Pancreas (tissue), 10 donors: ENCODE data around the gene KRTAP20-4. TPM values are rescaled to one million over a fixed set of nuclear protein-coding genes. Genes with fewer than 3 reads are reported as not detected.

Experiments
- ATAC-seq, 4 donors: fragments of 200-7000 bp; cut with Tn5 transposase; one replicate each; pipeline versions ENCODE4 v1.8.0 to v1.9.1; 2020; ENCODE audit warnings: mild to moderate bottlenecking in 4 of 4, moderate library complexity in 4 of 4
- DNase-seq, 6 donors: peaks; one replicate each; pipeline ENCODE4 v3.0.0-alpha.2; 2020
- FAIRE-seq: peaks from 2 replicates; lab custom pipeline; 2012; peaks lifted over from hg19 to GRCh38; lab: Jason Lieb, UNC
- H3K27ac ChIP-seq, 4 donors: fragments of 200-600 bp; sonication (generic); 1 replicate in 3 of 4; 2 replicates in 1 of 4; pipeline versions ENCODE4 v1.5.0 to v1.8.0; 2020
- H3K27me3 ChIP-seq, 4 donors: fragments of 200-600 bp; one replicate each; pipeline ENCODE4 v1.8.0; 2021
- H3K36me3 ChIP-seq, 3 donors: fragments of 200-600 bp; sonication (generic) in 1 of 3; one replicate each; pipeline versions ENCODE4 v1.5.0 to v1.8.0; 2020 to 2021
- H3K4me1 ChIP-seq, 3 donors: fragments of 200-600 bp; one replicate each; pipeline ENCODE4 v1.8.0; 2021
- H3K4me3 ChIP-seq, 4 donors: fragments of 200-600 bp; sonication (generic) in 2 of 4; one replicate each; pipeline versions ENCODE4 v1.5.0 to v1.8.0; 2020 to 2021
- H3K9me3 ChIP-seq, 4 donors: fragments of 200-600 bp; one replicate each; pipeline ENCODE4 v1.8.0; 2021
- WGBS, 2 donors: extraction: QIAGEN DNeasy Blood & Tissue Kit; methylation state at CpG; one replicate each; pipeline ENCODE4 v1.1.7; 2013; 5-methylcytosine and 5-hydroxymethylcytosine counted together
- intact Hi-C, 3 donors: fragments of 100-400 bp; cut with DNase I; formaldehyde crosslinking; loops; one replicate each; pipeline versions ENCODE4 v1.11.1 to v1.14.2; 2022
- polyA plus RNA-seq, 2 donors: library from polyadenylated mRNA; stranded (reverse); fragments of 200-250 nt; gene quantifications; one replicate each; pipeline ENCODE4 v1.2.3, GENCODE V29; 2013
- total RNA-seq, 6 donors: library from RNA; stranded (reverse); fragmentation: NEBNext Ultra II Directional in 4 of 6; extraction: Animal tissue kit (Norgen Biotek cat#: 25700) in 4 of 6; gene quantifications; one replicate each; pipeline versions ENCODE4 v1.2.1 to v1.2.4, GENCODE V29; 2021 to 2023
- TF ChIP-seq, protein P1 (sequence below), 4 donors: fragments of 200-600 bp; sonication (generic) in 3 of 4; IDR thresholded peaks; one replicate each; pipeline versions ENCODE4 v1.5.0 to v1.8.0; 2021; ENCODE audit warnings: antibody characterized with exemption in 4 of 4
- donor health status: healthy with polysubstance abuse.
- donor health status: DM: no; HTN: no; CAD: no; lungs with moderate emphysema.
- donor health status: DM: no; HTN: no; CAD: no.
- donor health status: control.
- donor health status: control.
- donor health status: Bipolar disorder and iron deficiency.
- donor health status: DM: yes; HTN: yes; CAD: no.
- donor health status: DM: no; HTN: no; CAD: no.
- donor health status: DM: no; HTN: no; CAD: no.
- donor health status: DM: yes; HTN: yes; CAD: no.

The KRTAP20-4 gene
- total RNA-seq (not detected), polyA plus RNA-seq (not detected)

- Histone ChIP-seq H3K36me3 (no peaks in the 10 kb centered on the region), H3K9me3 (no peaks in the 10 kb centered on the region), H3K27ac (no peak within 1 kb of the TSS), H3K27me3 (no peaks in the 10 kb centered on the region), H3K4me3 (no peak within 1 kb of the TSS), H3K4me1 (no peaks in the 10 kb centered on the region)
- TF ChIP-seq, protein P1, sequence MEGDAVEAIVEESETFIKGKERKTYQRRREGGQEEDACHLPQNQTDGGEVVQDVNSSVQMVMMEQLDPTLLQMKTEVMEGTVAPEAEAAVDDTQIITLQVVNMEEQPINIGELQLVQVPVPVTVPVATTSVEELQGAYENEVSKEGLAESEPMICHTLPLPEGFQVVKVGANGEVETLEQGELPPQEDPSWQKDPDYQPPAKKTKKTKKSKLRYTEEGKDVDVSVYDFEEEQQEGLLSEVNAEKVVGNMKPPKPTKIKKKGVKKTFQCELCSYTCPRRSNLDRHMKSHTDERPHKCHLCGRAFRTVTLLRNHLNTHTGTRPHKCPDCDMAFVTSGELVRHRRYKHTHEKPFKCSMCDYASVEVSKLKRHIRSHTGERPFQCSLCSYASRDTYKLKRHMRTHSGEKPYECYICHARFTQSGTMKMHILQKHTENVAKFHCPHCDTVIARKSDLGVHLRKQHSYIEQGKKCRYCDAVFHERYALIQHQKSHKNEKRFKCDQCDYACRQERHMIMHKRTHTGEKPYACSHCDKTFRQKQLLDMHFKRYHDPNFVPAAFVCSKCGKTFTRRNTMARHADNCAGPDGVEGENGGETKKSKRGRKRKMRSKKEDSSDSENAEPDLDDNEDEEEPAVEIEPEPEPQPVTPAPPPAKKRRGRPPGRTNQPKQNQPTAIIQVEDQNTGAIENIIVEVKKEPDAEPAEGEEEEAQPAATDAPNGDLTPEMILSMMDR (IDR thresholded peaks at IDR 0.05), result no peak
- FAIRE-seq (no peak), DNase-seq (no peak), ATAC-seq (no peak)
- 66 to 82% methylated on average over 3 of the region's 3 CpGs for WGBS, 2 donors
- intact Hi-C loops, result no loop called here
Observed at GRCh38 chr21:30620522-30620921, at the start of gene KRTAP20-4. TSS of gene KRTAP20-4 (plus strand) at chr21:30620627.

DNA sequence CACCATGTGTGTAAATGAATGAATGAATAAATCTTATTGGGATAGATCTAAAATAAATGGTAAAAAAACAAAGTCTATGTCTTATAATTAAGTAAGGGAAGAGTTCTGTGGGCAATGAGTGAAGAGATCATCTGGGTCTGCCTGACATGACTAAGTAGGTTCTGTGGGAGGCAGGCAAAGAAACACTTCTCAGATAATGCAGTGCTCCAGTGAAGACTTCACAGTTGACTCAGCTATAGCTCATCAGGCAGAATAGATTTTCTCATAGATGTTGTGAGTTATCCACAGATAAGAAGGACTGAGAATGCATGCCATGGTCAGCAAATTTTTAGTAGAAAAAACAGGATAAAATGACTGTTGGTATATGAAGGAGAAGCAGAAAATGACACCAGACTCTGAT is 42.7 kb upstream of the KRTAP20-4 start:
- no peak for FAIRE-seq
- Histone ChIP-seq H3K4me1 (no peaks in the 10 kb centered on the region), H3K27ac (no peak overlapping the region), H3K36me3 (no peaks in the 10 kb centered on the region), H3K9me3 (no peaks in the 10 kb centered on the region), H3K4me3 (no peak overlapping the region), H3K27me3 (no peaks in the 10 kb centered on the region)
- no peak for DNase-seq
- TF ChIP-seq, protein P1 (IDR thresholded peaks at IDR 0.05), result no peak
- no peak for ATAC-seq
- intact Hi-C loops, result no loop called here

GRCh38 chr21:30579346-30579745 is 41.1 kb upstream of the KRTAP20-4 start:
- no peaks in the 10 kb centered on the region for H3K27me3 ChIP-seq
- no peaks in the 10 kb centered on the region for H3K4me1 ChIP-seq
- TF ChIP-seq, protein P1 (IDR thresholded peaks at IDR 0.05), result no peak
- H3K27ac ChIP-seq, result no peak overlapping the region
- no peaks in the 10 kb centered on the region for H3K9me3 ChIP-seq
- H3K4me3 ChIP-seq, result no peak overlapping the region
- WGBS, 2 donors, result 55% methylated on average over 1 of the region's 1 CpG
- DNase-seq (no peak), ATAC-seq (no peak), FAIRE-seq (no peak)
- intact Hi-C loops, result no loop called here
- H3K36me3 ChIP-seq, result no peaks in the 10 kb centered on the region

- no peaks in the 10 kb centered on the region for H3K4me1 ChIP-seq
- no peaks in the 10 kb centered on the region for H3K27me3 ChIP-seq
- TF ChIP-seq, protein P1 (IDR thresholded peaks at IDR 0.05), result no peak
- DNase-seq (no peak), ATAC-seq (no peak), FAIRE-seq (no peak)
- H3K36me3 ChIP-seq, result no peaks in the 10 kb centered on the region
- no peak overlapping the region for H3K4me3 ChIP-seq
- H3K9me3 ChIP-seq, result no peaks in the 10 kb centered on the region
- no peak overlapping the region for H3K27ac ChIP-seq
- WGBS, 2 donors, result 47 to 57% methylated on average over 3 of the region's 3 CpGs
- intact Hi-C loops, result no loop called here
Observed at GRCh38 chr21:30580132-30580531, 40.3 kb upstream of the KRTAP20-4 start.

- intact Hi-C loops, result no loop called here
- no peaks in the 10 kb centered on the region for H3K27me3 ChIP-seq
- no peaks in the 10 kb centered on the region for H3K36me3 ChIP-seq
- H3K9me3 ChIP-seq, result no peaks in the 10 kb centered on the region
- no peak for FAIRE-seq
- no peak for DNase-seq
- no peak for ATAC-seq
- no peak overlapping the region for H3K4me3 ChIP-seq
- TF ChIP-seq, protein P1 (IDR thresholded peaks at IDR 0.05), result no peak
- WGBS, 2 donors, result 17 to 38% methylated on average over 1 of the region's 1 CpG
- no peaks in the 10 kb centered on the region for H3K4me1 ChIP-seq
- no peak overlapping the region for H3K27ac ChIP-seq
Observed at GRCh38 chr21:30582870-30583269, 37.6 kb upstream of the KRTAP20-4 start.
